AG04450 (cell line): ENCODE measurements around the gene EZR. TPM values are rescaled to one million over a fixed set of nuclear protein-coding genes. Genes with fewer than 3 reads are reported as not detected.

Experiments used
- CTCF ChIA-PET: fragments of 300-600, 350-600 bp; formaldehyde crosslinking; extraction: SDS; loops from one replicate; lab custom pipeline; 2022; ENCODE audit warnings: antibody characterized with exemption, inconsistent platforms; lab: Charles Lee
- POLR2A ChIA-PET: fragments of 350-600 bp; formaldehyde crosslinking; extraction: SDS; loops from one replicate; lab custom pipeline; 2021; ENCODE audit warnings: antibody characterized with exemption, inconsistent platforms; lab: Yijun Ruan, JAX
- DNase-seq: peaks from one replicate; pipeline ENCODE4 v3.0.0-alpha.2; 2011; ENCODE audit warnings: low read depth, low spot score
- H3K27ac ChIP-seq: one replicate; pipeline ENCODE4 v1.5.1; 2012; ENCODE audit warnings: low read depth, low read length, control low read depth
- H3K27me3 ChIP-seq: one replicate; pipeline ENCODE4 v1.6.0; 2012; ENCODE audit warnings: low read length; ENCODE audit not compliant: control insufficient read depth, insufficient read depth
- H3K4me3 ChIP-seq: 2 replicates; pipeline ENCODE4 v1.5.1; 2011; ENCODE audit warnings: mild to moderate bottlenecking, low read depth, low read length, control low read depth
- H3K9me3 ChIP-seq: 2 replicates; pipeline ENCODE4 v1.5.1; 2012; ENCODE audit warnings: low read length; ENCODE audit not compliant: control insufficient read depth, insufficient read depth
- CTCF ChIP-seq: IDR thresholded peaks from 2 replicates; pipeline ENCODE4 v1.5.1; 2011; ENCODE audit warnings: low read depth, low read length, control low read depth, inconsistent platforms
- polyA plus RNA-seq: library from polyadenylated mRNA; depleted of rRNA; stranded (reverse); fragments of >200 nt; gene quantifications from 2 replicates; pipeline ENCODE4 v1.2.3, GENCODE V29; 2011

EZR gene
- polyA plus RNA-seq, 1 experiment, result 61.2 TPM

- CTCF ChIA-PET, result interaction anchor here (0.5 to 1.4 kb wide), 2 partner anchors 21 to 128 kb away, joined by 3 to 5 read pairs; no protein-coding TSS in a partner anchor
- no peaks in the 10 kb centered on the region for H3K27me3 ChIP-seq
- POLR2A ChIA-PET, result no interaction called here
- H3K9me3 ChIP-seq, result no peaks in the 10 kb centered on the region
- no peak for DNase-seq
- no peak for TF ChIP-seq CTCF
- no peak overlapping the region for H3K4me3 ChIP-seq
- H3K27ac ChIP-seq, result no peak overlapping the region
These were observed 12.9 kb upstream of the EZR start for GRCh38 chr6:158832026-158832425.

DNA sequence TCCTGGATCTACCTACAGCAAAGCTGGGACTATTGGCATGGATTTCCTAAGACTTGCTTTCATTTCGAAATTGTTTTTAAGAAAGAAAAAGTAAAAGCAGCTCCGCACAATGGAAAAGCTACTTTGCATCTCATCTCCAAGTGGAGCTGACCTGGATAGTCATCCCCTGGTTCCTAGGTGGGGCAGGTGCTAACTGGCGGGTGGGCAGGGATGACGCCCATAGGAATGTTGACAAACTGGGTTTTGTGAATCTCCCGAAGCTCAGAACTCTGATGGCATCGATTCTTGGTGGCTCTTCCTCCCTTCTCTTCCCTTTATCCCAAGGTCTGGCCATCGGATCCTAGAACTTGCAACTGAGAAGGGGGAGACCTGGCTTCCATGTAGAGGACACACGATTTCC lies 12.4 kb upstream of the EZR start:
- ChIA-PET CTCF (no interaction called here), POLR2A (no interaction called here)
- Histone ChIP-seq H3K9me3 (no peaks in the 10 kb centered on the region), H3K4me3 (no peak overlapping the region), H3K27ac (no peak overlapping the region), H3K27me3 (no peaks in the 10 kb centered on the region)
- no peak for DNase-seq
- no peak for TF ChIP-seq CTCF

GRCh38 chr6:158830736-158831135 lies 11.6 kb upstream of the EZR start:
- ChIA-PET CTCF (no interaction called here), POLR2A (no interaction called here)
- DNase-seq, result no peak
- TF ChIP-seq CTCF, result no peak
- no peak overlapping the region for H3K4me3 ChIP-seq
- H3K27me3 ChIP-seq, result no peaks in the 10 kb centered on the region
- no peak overlapping the region for H3K27ac ChIP-seq
- H3K9me3 ChIP-seq, result no peaks in the 10 kb centered on the region

DNA sequence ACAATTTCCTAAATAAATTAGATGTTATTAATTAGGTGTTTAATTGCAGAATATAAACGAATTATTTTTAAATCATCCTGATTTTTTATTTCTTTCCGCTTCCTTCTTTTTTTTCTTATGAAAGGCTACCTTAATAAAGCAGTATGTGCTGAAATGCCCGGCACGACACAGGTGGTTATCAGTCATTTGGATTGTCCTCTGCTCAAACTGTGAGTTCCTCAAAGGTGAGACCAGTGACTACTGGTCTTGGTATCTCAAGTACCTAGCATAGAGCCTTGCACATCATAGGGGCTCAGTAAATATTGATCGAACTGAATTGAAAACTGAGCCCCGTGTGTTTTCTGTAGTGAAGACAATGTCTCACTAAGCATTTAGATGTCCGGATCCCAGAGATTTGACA lies 9.6 kb upstream of the EZR start:
- POLR2A ChIA-PET, result no interaction called here
- no peaks in the 10 kb centered on the region for H3K27me3 ChIP-seq
- H3K27ac ChIP-seq, result no peak overlapping the region

More for the DNA sequence above, 9.6 kb upstream of the EZR start:
- TF ChIP-seq CTCF, result no peak
- no peaks in the 10 kb centered on the region for H3K9me3 ChIP-seq
- CTCF ChIA-PET, result no interaction called here
- no peak overlapping the region for H3K4me3 ChIP-seq
- no peak for DNase-seq
